Measurements from ENCODE around the gene CYP46A1.

Gene CYP46A1

GRCh38 chr14:99751539-99752485, 67.7 kb downstream of the CYP46A1 start:
- ChIA-PET POLR2A (interaction anchor here (0.9 kb wide), 1 partner anchor 65 kb away, joined by 3 read pairs; no protein-coding TSS in a partner anchor), CTCF (interaction anchor here (0.7 to 1.2 kb wide), 4 partner anchors 22 to 136 kb away, joined by 3 to 4 read pairs (median 4); no protein-coding TSS in a partner anchor)
- Histone ChIP-seq H3K9me3 (ENCODE audit: control insufficient read depth, insufficient read depth, low read depth, low read length) (no peaks in the 10 kb centered on the region), H3K36me3 (ENCODE audit: control insufficient read depth in 2 of 2, insufficient read depth in 1 of 2, low read length in 2 of 2) (no peaks in the 10 kb centered on the region), H3K4me3 (ENCODE audit: low read depth, low read length) (no peak overlapping the region), H3K27ac (ENCODE audit: extremely low read depth, low read depth, low read length) (no peak overlapping the region), H3K4me1 (ENCODE audit: control insufficient read depth, insufficient read depth, low read length) (peaks cover 8% of the 10 kb centered on the region)
- TF ChIP-seq PATZ1 (tag by site-specific recombination; IDR thresholded peaks at IDR 0.05) (0 out of 2 replicates have a peak, but pooled peaks have one; percentile 15), ZNF121 (tag by site-specific recombination; IDR thresholded peaks at IDR 0.05) (no peak), ZNF623 (tag by site-specific recombination; IDR thresholded peaks at IDR 0.05) (peak; percentile 85), ZNF660 (tag by site-specific recombination; IDR thresholded peaks at IDR 0.05) (no peak), ZNF544 (tag by site-specific recombination; IDR thresholded peaks at IDR 0.05) (no peak), OVOL3 (tag by site-specific recombination; IDR thresholded peaks at IDR 0.05) (no peak), ZNF114 (tag by site-specific recombination; IDR thresholded peaks at IDR 0.05) (no peak), FEZF1 (tag by site-specific recombination; IDR thresholded peaks at IDR 0.05) (peak; percentile 43), ZNF530 (tag by site-specific recombination; IDR thresholded peaks at IDR 0.05; ENCODE audit: low read depth) (no peak), ZNF18 (tag by site-specific recombination; IDR thresholded peaks at IDR 0.05) (no peak), ZNF677 (tag by site-specific recombination; IDR thresholded peaks at IDR 0.05) (no peak), BCL11B (tag by site-specific recombination; IDR thresholded peaks at IDR 0.05; ENCODE audit: low read depth) (no peak), RBAK (tag by site-specific recombination; IDR thresholded peaks at IDR 0.05) (no peak), ZNF157 (tag by site-specific recombination; IDR thresholded peaks at IDR 0.05) (no peak)
- TF ChIP-seq, protein P1, sequence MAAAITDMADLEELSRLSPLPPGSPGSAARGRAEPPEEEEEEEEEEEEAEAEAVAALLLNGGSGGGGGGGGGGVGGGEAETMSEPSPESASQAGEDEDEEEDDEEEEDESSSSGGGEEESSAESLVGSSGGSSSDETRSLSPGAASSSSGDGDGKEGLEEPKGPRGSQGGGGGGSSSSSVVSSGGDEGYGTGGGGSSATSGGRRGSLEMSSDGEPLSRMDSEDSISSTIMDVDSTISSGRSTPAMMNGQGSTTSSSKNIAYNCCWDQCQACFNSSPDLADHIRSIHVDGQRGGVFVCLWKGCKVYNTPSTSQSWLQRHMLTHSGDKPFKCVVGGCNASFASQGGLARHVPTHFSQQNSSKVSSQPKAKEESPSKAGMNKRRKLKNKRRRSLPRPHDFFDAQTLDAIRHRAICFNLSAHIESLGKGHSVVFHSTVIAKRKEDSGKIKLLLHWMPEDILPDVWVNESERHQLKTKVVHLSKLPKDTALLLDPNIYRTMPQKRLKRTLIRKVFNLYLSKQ (tag by site-specific recombination; IDR thresholded peaks at IDR 0.05; ENCODE audit: borderline replicate concordance): no peak
- TF ChIP-seq, protein P2, sequence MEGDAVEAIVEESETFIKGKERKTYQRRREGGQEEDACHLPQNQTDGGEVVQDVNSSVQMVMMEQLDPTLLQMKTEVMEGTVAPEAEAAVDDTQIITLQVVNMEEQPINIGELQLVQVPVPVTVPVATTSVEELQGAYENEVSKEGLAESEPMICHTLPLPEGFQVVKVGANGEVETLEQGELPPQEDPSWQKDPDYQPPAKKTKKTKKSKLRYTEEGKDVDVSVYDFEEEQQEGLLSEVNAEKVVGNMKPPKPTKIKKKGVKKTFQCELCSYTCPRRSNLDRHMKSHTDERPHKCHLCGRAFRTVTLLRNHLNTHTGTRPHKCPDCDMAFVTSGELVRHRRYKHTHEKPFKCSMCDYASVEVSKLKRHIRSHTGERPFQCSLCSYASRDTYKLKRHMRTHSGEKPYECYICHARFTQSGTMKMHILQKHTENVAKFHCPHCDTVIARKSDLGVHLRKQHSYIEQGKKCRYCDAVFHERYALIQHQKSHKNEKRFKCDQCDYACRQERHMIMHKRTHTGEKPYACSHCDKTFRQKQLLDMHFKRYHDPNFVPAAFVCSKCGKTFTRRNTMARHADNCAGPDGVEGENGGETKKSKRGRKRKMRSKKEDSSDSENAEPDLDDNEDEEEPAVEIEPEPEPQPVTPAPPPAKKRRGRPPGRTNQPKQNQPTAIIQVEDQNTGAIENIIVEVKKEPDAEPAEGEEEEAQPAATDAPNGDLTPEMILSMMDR (tag by site-specific recombination; IDR thresholded peaks at IDR 0.05): no peak
